ENCODE results near the gene GRAP2.

GRCh38 chr22:40022536-40023240 lies 121.8 kb downstream of the GRAP2 start:
- TF ChIP-seq POLR2A (IDR thresholded peaks at IDR 0.05; ENCODE audit: low read length), result no peak
- TF ChIP-seq GATA1 (IDR thresholded peaks at IDR 0.05; ENCODE audit: low read depth, low read length), result no peak

Data from erythroblast (primary cell).